ENCODE data around the gene MICB.

The MICB gene

DNA sequence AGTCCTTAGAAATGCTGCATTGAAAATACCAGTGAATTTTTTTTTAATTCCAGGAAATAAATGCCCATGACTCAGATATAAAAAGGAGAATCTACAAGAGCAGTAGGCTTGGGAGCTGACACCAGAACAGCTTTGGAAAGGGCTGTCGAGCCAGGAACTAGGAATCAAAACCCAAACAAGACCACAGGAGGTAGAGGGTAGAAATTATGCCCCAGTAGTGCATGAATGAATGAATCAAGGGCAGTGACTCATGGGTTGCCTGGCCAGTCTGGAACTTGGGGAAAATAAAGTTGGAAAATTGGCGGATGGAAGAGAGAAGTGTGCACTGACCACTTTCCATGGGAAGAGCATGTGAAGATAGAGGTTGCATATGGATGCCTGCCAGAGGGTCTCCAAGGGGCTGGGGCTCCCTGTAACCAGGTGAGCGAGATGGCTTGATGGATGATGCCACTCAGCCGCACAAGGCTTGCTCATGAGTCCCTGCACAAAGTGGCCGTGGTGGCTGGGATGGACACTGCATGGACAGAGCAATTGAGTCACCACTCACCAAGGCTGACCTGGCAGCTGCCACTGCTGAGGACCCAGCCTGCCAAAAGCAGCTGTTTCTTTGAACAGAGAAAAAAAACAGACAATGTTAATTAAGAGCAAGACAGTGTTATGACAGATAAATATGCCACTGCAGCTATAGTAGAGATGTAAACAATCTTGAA lies 15.7 kb downstream of the MICB start:
- Histone ChIP-seq H3K4me3 (ENCODE audit: low read depth, low read length) (no peak overlapping the region), H3K9me3 (ENCODE audit: control insufficient read depth, insufficient read depth, low read depth, low read length) (no peaks in the 10 kb centered on the region), H3K36me3 (ENCODE audit: control insufficient read depth in 2 of 2, insufficient read depth in 1 of 2, low read length in 2 of 2) (peaks cover 0 to 8% of the 10 kb centered on the region in 2 experiments; a peak in 2 of 3 replicates), H3K27ac (ENCODE audit: extremely low read depth, low read depth, low read length) (no peak overlapping the region), H3K4me1 (ENCODE audit: control insufficient read depth, insufficient read depth, low read length) (no peaks in the 10 kb centered on the region)
- CTCF ChIA-PET, result interaction anchor here (0.6 to 2.0 kb wide), 3 partner anchors 20 to 112 kb away, joined by 3 to 10 read pairs (median 6); partner anchors contain the start of gene ATP6V1G2
- POLR2A ChIA-PET, result no interaction called here
- TF ChIP-seq ZNF529 (tag by site-specific recombination; IDR thresholded peaks at IDR 0.05; ENCODE audit: insufficient replicate concordance), result no peak
- no peak for TF ChIP-seq SP2 (tag by site-specific recombination; IDR thresholded peaks at IDR 0.05)
- TF ChIP-seq IKZF3 (tag by site-specific recombination; IDR thresholded peaks at IDR 0.05), result no peak
- no peak for TF ChIP-seq ZFP37 (tag by site-specific recombination; IDR thresholded peaks at IDR 0.05)
- no peak for TF ChIP-seq ZNF302 (tag by site-specific recombination; IDR thresholded peaks at IDR 0.05; ENCODE audit: low read depth)
- no peak for TF ChIP-seq ZNF544 (tag by site-specific recombination; IDR thresholded peaks at IDR 0.05)
- no peak for TF ChIP-seq ZBTB17 (tag by site-specific recombination; IDR thresholded peaks at IDR 0.05)
- TF ChIP-seq ZNF670 (tag by site-specific recombination; IDR thresholded peaks at IDR 0.05; ENCODE audit: low read depth), result no peak
- TF ChIP-seq, protein P1, sequence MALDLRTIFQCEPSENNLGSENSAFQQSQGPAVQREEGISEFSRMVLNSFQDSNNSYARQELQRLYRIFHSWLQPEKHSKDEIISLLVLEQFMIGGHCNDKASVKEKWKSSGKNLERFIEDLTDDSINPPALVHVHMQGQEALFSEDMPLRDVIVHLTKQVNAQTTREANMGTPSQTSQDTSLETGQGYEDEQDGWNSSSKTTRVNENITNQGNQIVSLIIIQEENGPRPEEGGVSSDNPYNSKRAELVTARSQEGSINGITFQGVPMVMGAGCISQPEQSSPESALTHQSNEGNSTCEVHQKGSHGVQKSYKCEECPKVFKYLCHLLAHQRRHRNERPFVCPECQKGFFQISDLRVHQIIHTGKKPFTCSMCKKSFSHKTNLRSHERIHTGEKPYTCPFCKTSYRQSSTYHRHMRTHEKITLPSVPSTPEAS (tag by site-specific recombination; IDR thresholded peaks at IDR 0.05), result no peak
- TF ChIP-seq ZNF16 (tag by site-specific recombination; IDR thresholded peaks at IDR 0.05; ENCODE audit: low read depth), result no peak
- TF ChIP-seq SP7 (tag by site-specific recombination; IDR thresholded peaks at IDR 0.05), result no peak

GRCh38 chr6:31521835-31522234 lies 23.9 kb downstream of the MICB start:
- ChIA-PET POLR2A (no interaction called here), CTCF (interaction anchor here (2.5 kb wide), 1 partner anchor 29 kb away, joined by 7 read pairs; no protein-coding TSS in a partner anchor)
- Histone ChIP-seq H3K4me3 (ENCODE audit: low read depth, low read length) (no peak overlapping the region), H3K4me1 (ENCODE audit: control insufficient read depth, insufficient read depth, low read length) (peaks cover 3% of the 10 kb centered on the region; the same call in 1 of the 2 replicates), H3K36me3 (ENCODE audit: control insufficient read depth in 2 of 2, insufficient read depth in 1 of 2, low read length in 2 of 2) (no peaks in the 10 kb centered on the region), H3K9me3 (ENCODE audit: control insufficient read depth, insufficient read depth, low read depth, low read length) (no peaks in the 10 kb centered on the region), H3K27ac (ENCODE audit: extremely low read depth, low read depth, low read length) (no peak overlapping the region)
- no peak for TF ChIP-seq BCL11A (tag by site-specific recombination; IDR thresholded peaks at IDR 0.05; ENCODE audit: low read depth)
- TF ChIP-seq, protein P2, sequence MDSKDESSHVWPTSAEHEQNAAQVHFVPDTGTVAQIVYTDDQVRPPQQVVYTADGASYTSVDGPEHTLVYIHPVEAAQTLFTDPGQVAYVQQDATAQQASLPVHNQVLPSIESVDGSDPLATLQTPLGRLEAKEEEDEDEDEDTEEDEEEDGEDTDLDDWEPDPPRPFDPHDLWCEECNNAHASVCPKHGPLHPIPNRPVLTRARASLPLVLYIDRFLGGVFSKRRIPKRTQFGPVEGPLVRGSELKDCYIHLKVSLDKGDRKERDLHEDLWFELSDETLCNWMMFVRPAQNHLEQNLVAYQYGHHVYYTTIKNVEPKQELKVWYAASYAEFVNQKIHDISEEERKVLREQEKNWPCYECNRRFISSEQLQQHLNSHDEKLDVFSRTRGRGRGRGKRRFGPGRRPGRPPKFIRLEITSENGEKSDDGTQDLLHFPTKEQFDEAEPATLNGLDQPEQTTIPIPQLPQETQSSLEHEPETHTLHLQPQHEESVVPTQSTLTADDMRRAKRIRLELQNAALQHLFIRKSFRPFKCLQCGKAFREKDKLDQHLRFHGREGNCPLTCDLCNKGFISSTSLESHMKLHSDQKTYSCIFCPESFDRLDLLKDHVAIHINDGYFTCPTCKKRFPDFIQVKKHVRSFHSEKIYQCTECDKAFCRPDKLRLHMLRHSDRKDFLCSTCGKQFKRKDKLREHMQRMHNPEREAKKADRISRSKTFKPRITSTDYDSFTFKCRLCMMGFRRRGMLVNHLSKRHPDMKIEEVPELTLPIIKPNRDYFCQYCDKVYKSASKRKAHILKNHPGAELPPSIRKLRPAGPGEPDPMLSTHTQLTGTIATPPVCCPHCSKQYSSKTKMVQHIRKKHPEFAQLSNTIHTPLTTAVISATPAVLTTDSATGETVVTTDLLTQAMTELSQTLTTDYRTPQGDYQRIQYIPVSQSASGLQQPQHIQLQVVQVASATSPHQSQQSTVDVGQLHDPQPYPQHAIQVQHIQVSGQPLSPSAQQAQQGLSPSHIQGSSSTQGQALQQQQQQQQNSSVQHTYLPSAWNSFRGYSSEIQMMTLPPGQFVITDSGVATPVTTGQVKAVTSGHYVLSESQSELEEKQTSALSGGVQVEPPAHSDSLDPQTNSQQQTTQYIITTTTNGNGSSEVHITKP (tag by site-specific recombination; IDR thresholded peaks at IDR 0.05), result no peak

DNA sequence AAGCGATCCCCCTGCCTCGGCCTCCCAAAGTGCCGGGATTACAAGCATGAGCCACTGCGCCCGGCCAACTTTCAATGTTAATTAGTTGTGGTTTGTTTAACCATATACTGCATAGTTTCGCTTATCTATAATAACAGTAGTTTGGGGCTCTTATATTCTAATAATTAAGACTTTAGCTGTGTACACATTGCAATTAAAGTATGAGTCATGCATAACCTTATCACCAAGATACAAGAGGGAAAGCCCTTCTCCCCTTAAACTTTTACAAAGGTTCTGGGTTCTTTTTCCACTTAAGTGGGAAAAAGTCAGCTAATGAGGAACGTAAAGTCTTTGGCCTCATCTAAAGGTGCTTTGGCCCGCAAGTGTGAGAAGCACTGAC lies 27.6 kb downstream of the MICB start:
- Histone ChIP-seq H3K27ac (ENCODE audit: extremely low read depth, low read depth, low read length) (no peak overlapping the region), H3K36me3 (ENCODE audit: control insufficient read depth in 2 of 2, insufficient read depth in 1 of 2, low read length in 2 of 2) (peaks cover 6 to 16% of the 10 kb centered on the region in 2 experiments; a peak in 2 of 3 replicates), H3K9me3 (ENCODE audit: control insufficient read depth, insufficient read depth, low read depth, low read length) (no peaks in the 10 kb centered on the region), H3K4me1 (ENCODE audit: control insufficient read depth, insufficient read depth, low read length) (peaks cover 3% of the 10 kb centered on the region), H3K4me3 (ENCODE audit: low read depth, low read length) (no peak overlapping the region)
- ChIA-PET POLR2A (interaction anchor here (0.6 to 2.2 kb wide), 5 partner anchors 10 to 286 kb away, joined by 3 to 11 read pairs (median 6); partner anchors contain the start of genes DDX39B and MICB), CTCF (interaction anchor here (0.6 to 1.5 kb wide), 2 partner anchors 16 to 22 kb away, joined by 5 to 6 read pairs; partner anchors contain the start of genes DDX39B and NFKBIL1)
- TF ChIP-seq GLI2 (tag by site-specific recombination; IDR thresholded peaks at IDR 0.05; ENCODE audit: borderline replicate concordance, low read depth) (peak; percentile 33; the same call in 1 of the 2 replicates), PRDM4 (tag by site-specific recombination; IDR thresholded peaks at IDR 0.05) (no peak), PRDM6 (tag by site-specific recombination; IDR thresholded peaks at IDR 0.05) (peak; percentile 68), ZNF223 (tag by site-specific recombination; IDR thresholded peaks at IDR 0.05) (no peak), ZNF366 (tag by site-specific recombination; conservative IDR thresholded peaks at IDR 0.05) (0 out of 2 replicates have a peak, but pooled peaks have one; percentile 25), ZNF629 (tag by site-specific recombination; IDR thresholded peaks at IDR 0.05) (peak; percentile 46; the same call in 1 of the 2 replicates), OVOL3 (tag by site-specific recombination; IDR thresholded peaks at IDR 0.05) (no peak), ZNF433 (tag by site-specific recombination; IDR thresholded peaks at IDR 0.05; ENCODE audit: low read depth) (no peak), ZEB2 (tag by site-specific recombination; IDR thresholded peaks at IDR 0.05) (peak; percentile 55; the same call in 1 of the 2 replicates)
